HTERT RPE-1 (cell line): ENCODE data around the gene KDM5D.

Experiments used
- in situ Hi-C: fragments of 300-500 bp; cut with MboI; formaldehyde crosslinking; loops from 4 replicates; pipeline ENCODE4 v1.14.3; 2020; ENCODE audit warnings: low sequenced_read_pairs

The KDM5D gene

DNA sequence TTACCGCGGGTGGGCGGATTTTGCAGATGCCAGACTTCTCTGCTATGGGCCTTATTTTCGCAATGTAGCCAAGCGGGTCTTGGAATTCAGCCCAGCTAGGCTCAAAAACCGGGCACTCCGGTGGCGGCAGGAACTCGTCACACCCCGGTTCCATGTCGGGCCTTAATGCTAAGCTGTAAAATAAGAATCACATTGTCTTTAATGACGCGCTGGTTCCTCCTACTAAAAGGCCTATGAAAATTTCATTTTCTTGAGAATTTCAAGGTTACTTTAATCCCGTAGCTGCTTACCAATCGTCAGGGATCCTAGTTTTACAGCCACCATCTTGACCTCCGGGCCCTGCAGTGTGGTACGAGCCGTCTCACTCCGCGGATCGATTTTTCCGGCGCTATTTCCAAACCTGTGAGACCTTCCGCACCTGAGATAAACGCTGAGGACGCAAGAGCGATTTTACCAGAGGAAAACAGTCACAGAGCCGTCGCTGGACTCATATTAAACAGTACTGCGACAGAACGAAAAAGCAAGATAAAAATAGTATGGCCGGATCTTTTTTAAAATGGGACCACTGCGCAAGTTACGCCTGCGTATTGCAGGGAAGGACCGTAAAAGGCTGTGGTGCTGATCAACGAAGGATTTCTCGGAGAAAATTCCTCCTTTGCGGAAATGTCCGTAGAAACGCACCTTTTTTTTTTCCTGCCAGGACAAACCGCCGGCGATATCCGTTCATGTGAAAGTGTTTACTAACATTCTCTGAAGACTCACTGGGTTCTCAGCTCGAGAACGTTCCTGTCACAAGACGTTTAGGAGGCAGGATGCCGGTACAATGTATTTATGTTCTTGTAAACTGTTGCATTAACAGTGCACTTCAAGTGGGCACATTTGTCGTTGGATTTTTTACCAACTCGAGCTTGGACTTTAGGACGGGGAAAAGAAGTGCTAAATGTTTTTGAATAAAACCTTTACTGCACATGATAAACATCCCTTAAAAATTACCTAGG, at the start of gene KDM5D:
KDM5D (minus strand) TSS at position 346 of the 998 bp plus-strand sequence; CDS start at position 154, 192 bp downstream.
- in situ Hi-C loops, result no loop called here

GRCh38 chrY:19768375-19768774, 23.8 kb upstream of the KDM5D start:
- in situ Hi-C loops, result no loop called here

GRCh38 chrY:19743331-19743730, 1.2 kb downstream of the KDM5D start:
- in situ Hi-C loops, result no loop called here

- in situ Hi-C loops, result no loop called here
Measured at GRCh38 chrY:19742153-19742552, 2.4 kb downstream of the KDM5D start.

- in situ Hi-C loops, result no loop called here
Measured at GRCh38 chrY:19734425-19734824, 10.1 kb downstream of the KDM5D start.

- in situ Hi-C loops, result no loop called here
Measured at GRCh38 chrY:19717950-19718349, 26.6 kb downstream of the KDM5D start.

DNA sequence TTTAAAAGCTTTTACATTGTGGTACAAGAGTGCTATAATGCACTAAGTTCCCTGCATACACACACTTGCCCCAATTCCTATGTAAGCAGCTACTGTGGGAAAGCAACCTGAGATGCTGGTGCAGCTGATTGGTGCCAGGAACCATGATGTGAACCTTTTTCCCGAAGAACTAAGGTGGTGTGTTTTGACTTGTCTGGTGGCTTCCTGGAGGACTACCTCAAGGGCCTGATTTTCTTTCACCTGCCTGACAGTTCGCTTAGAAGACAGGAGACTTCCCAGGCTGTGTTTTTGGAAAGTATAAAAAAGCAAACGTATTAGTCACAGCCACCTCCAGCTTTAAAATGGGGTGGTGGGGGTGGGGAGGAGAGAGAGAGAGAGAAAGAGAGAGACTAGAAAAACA, 27.4 kb downstream of the KDM5D start:
- in situ Hi-C loops, result no loop called here

GRCh38 chrY:19715226-19715625, 29.3 kb downstream of the KDM5D start:
- in situ Hi-C loops, result no loop called here

GRCh38 chrY:19713430-19713829, 31.1 kb downstream of the KDM5D start:
- in situ Hi-C loops, result no loop called here

DNA sequence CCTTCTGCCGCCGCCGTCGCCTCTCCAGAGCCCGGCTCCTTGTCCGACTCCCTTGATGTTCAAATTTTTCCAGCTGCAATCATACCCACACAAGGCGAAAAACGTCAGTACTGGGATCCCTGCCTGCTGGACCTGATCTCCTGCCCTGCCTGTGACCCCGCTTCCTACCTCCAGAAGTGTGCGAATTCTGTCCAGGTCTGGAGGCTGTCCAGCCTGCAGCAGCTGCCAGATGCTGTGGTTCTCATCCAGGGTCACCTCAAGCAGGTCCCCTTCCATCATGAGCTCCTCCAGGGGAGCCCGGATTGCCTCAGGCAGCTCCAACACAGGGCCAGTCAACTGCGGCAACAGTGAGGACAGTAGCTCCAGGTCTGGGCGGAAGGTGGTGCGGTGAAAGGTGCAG, 38.3 kb downstream of the KDM5D start:
- in situ Hi-C loops, result no loop called here

GRCh38 chrY:19698495-19698894, 46.0 kb downstream of the KDM5D start:
- in situ Hi-C loops, result no loop called here

- in situ Hi-C loops, result no loop called here
Measured at GRCh38 chrY:19680821-19681220, 63.7 kb downstream of the KDM5D start.
